Neutrophil (primary cell): ENCODE results near the gene FGF18.
A peak's percentile ranks its signal among the peaks of the same experiment; 100 is the strongest.
"Not testable (repeated sequence)": the region's sequence is repeated elsewhere in the genome, so short reads cannot be mapped to it uniquely, and the experiment has no call there.

Source experiments
- H3K27ac ChIP-seq: fragments of 200-600 bp; sonication (generic); 2 replicates; pipeline ENCODE4 v1.5.1; 2016; ENCODE audit warnings: mild to moderate bottlenecking, moderate library complexity
- H3K27me3 ChIP-seq: fragments of 200-600 bp; sonication (generic); 2 replicates; pipeline ENCODE4 v1.6.0; 2016; ENCODE audit warnings: mild to moderate bottlenecking
- H3K36me3 ChIP-seq: fragments of 200-600 bp; sonication (generic); 2 replicates; pipeline ENCODE4 v1.5.1; 2017
- H3K4me1 ChIP-seq, 2 experiments: fragments of 200-600 bp in 1 of 2; sonication (generic) in 1 of 2; 1 replicate in 1 of 2; 2 replicates in 1 of 2; pipeline versions ENCODE4 v1.5.1 to v1.6.1; 2013 to 2016; ENCODE audit warnings: low read depth in 1 of 2, low read length in 1 of 2, mild to moderate bottlenecking in 1 of 2, moderate library complexity in 1 of 2; ENCODE audit not compliant: control insufficient read depth in 1 of 2, insufficient read depth in 1 of 2
- H3K4me3 ChIP-seq, 2 experiments: fragments of 200-600 bp in 1 of 2; sonication (generic) in 1 of 2; 1 replicate in 1 of 2; 2 replicates in 1 of 2; pipeline ENCODE4 v1.5.1; 2013 to 2016; ENCODE audit warnings: low read depth in 1 of 2, low read length in 1 of 2, mild to moderate bottlenecking in 1 of 2, moderate library complexity in 1 of 2
- H3K9me3 ChIP-seq: fragments of 200-600 bp; sonication (generic); 2 replicates; pipeline ENCODE4 v1.5.1; 2016
- CTCF ChIP-seq: fragments of 200-600 bp; sonication (generic); IDR thresholded peaks from 2 replicates; pipeline ENCODE4 v1.5.1; 2016; ENCODE audit warnings: antibody characterized with exemption

The FGF18 gene

DNA sequence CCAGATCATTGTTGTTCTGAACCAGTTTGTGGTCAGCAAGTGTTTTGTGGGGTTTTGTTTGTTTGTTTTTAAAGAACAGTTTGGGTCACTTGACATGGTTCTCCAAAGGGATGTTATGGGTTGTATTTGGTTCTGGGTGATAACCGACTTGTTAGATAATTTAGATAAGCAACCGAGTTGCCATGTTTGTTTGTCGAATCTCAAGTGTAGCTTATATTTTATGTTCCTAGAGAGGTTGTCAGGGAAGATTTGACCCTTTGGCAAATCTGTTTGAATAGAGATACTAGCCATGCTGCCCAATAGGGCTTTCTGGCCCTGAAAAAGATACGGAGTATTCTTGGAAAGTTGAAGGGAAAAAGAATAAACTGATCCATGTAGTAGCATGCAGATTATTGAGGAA is 12.2 kb upstream of the FGF18 start:
- Histone ChIP-seq H3K36me3 (peaks cover 10% of the 10 kb centered on the region), H3K27ac (peak overlapping the region; percentile 18)
- TF ChIP-seq CTCF, result no peak

DNA sequence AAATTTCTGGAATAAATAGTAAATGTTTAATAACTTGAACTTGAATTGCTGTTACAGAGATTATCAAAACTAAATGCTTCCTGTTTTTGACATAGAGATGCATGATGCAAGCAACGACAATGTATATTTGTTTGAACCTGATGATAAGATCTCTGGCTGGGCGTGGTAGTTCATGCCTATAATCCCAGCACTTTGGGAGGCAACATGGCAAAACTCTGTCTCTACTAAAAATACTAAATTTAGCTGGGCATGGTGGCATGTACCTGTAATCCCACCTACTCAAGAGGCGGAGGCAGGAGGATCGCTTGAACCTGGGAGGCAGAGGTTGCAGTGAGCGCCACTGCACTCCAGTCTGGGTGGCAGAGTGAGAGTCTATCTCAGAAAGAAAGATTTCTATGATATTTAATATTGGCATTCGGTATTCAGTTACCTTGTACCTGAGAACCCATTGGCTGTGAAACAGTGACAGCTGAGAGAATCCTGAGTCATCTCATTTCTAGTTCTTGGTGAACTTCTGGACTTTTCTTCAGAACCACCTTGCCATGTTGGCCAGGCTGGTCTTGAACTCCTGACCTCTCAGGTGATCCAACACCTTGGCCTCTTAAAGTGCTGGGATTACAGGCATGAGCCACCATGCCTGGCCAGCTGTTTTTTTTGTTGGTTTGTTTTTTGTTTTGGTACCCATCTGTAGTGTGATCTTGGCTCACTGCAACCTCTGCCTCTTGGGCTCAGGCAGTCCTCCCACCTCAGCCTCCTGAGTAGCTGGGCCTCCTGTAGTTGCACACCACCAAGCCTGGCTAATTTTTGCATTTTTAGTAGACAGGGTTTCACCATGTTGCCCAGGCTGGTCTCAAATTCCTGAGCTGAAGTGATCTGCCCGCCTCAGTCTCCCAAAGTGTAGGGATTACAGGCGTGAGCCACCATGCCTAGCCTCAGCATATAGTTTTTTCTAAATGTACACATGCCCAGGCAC is 10.0 kb upstream of the FGF18 start:
- TF ChIP-seq CTCF, result no peak
- Histone ChIP-seq H3K9me3 (no peaks in the 10 kb centered on the region), H3K36me3 (peaks cover 19% of the 10 kb centered on the region), H3K4me3 (no peak overlapping the region), H3K27ac (no peak overlapping the region), H3K27me3 (no peaks in the 10 kb centered on the region), H3K4me1 (peaks cover 0 to 32% of the 10 kb centered on the region in 2 experiments)

More for the DNA sequence above, 12.2 kb upstream of the FGF18 start:
- no peaks in the 10 kb centered on the region for H3K27me3 ChIP-seq
- H3K4me3 ChIP-seq, result no peak overlapping the region
- H3K9me3 ChIP-seq, result no peaks in the 10 kb centered on the region
- H3K4me1 ChIP-seq, result peaks cover 0 to 32% of the 10 kb centered on the region in 2 experiments

- no peak for TF ChIP-seq CTCF
Observed at GRCh38 chr5:171410181-171410580, 9.3 kb upstream of the FGF18 start.

DNA sequence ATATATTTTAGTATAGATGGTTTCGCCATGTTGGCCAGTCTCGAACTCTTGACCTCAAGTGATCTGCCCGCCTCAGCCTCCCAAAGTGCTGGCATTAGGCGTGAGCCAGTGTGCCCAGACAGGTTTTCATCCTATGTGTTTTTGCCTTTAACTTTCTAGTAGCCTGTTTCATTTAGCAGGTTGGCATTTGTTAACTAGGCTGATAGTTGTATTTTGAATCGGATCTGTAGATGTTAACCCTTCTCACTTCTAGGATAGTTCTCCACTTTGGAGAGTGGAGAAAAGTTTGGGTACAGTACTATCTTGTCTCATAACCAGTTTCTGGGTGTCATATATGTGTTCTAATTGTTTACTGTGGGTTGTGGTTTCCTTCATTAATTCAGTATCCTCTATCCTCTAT is 7.3 kb upstream of the FGF18 start:
- H3K36me3 ChIP-seq, result peaks cover 19% of the 10 kb centered on the region
- no peak overlapping the region for H3K27ac ChIP-seq
- no peak overlapping the region for H3K4me3 ChIP-seq
- H3K27me3 ChIP-seq, result no peaks in the 10 kb centered on the region
- no peaks in the 10 kb centered on the region for H3K9me3 ChIP-seq
- TF ChIP-seq CTCF, result no peak
- H3K4me1 ChIP-seq, result peaks cover 0 to 13% of the 10 kb centered on the region in 2 experiments

More at GRCh38 chr5:171410181-171410580, 9.3 kb upstream of the FGF18 start:
- Histone ChIP-seq H3K27ac (no peak overlapping the region), H3K4me1 (peaks cover 0 to 32% of the 10 kb centered on the region in 2 experiments), H3K36me3 (peaks cover 19% of the 10 kb centered on the region), H3K4me3 (no peak overlapping the region), H3K27me3 (no peaks in the 10 kb centered on the region), H3K9me3 (no peaks in the 10 kb centered on the region)

DNA sequence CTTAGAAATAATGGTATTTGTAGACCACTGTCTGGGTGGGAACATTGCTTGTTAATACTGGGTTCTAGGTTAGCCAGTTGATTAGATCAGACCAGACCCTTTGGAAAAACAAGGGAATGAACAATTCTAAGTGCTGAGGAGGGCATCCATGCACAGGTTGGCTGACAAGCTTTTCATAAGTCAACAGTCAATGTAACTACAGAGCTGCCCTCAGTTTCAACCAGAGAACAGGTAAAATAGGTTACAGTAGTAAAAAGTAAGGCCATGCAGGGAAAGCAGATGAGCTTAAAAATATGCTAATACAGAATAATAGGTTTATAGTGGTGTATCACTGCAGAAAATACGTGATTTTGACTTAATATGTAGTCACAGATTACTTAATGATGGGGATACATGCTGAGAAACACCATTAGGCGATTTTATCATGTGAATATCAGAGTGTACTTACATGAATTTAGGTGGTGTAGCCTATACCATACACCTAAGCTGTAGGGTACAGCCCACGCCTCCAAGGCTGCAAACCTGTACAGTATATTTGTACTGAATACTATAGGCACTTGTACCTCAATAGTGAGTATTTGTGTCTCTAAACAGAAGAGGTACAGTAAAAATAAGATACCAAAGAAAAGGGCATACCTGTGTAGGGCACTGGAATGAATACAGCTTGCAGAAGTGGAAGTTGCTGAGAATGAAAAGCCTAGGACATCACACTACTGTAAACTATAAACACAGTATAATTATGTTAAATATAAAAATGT is 6.1 kb upstream of the FGF18 start:
- Histone ChIP-seq H3K27me3 (peaks cover 6% of the 10 kb centered on the region), H3K4me1 (peaks cover 0 to 9% of the 10 kb centered on the region in 2 experiments), H3K36me3 (peaks cover 19% of the 10 kb centered on the region), H3K27ac (no peak overlapping the region), H3K4me3 (no peak overlapping the region), H3K9me3 (no peaks in the 10 kb centered on the region)
- TF ChIP-seq CTCF, result no peak

GRCh38 chr5:171413993-171414392 is 5.5 kb upstream of the FGF18 start:
- H3K36me3 ChIP-seq, result peaks cover 19% of the 10 kb centered on the region
- peaks cover 13% of the 10 kb centered on the region for H3K27me3 ChIP-seq
- H3K4me3 ChIP-seq, H3K9me3 ChIP-seq, H3K4me1 ChIP-seq, H3K27ac ChIP-seq: not testable (repeated sequence)
